NCI-H1105 treated with DMSO at 0.1 percent for 48 hours (cell line): ENCODE results near the gene DYDC2.
"Not testable (repeated sequence)": the region's sequence is repeated elsewhere in the genome, so short reads cannot be mapped to it uniquely, and the experiment has no call there.

ENCODE experiments used
- DNase-seq: peaks from one replicate; lab custom pipeline; 2025; lab: John Stamatoyannopoulos, UW

Gene DYDC2, protein sequence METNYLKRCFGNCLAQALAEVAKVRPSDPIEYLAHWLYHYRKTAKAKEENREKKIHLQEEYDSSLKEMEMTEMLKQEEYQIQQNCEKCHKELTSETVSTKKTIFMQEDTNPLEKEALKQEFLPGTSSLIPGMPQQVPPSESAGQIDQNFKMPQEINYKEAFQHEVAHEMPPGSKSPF

DNA sequence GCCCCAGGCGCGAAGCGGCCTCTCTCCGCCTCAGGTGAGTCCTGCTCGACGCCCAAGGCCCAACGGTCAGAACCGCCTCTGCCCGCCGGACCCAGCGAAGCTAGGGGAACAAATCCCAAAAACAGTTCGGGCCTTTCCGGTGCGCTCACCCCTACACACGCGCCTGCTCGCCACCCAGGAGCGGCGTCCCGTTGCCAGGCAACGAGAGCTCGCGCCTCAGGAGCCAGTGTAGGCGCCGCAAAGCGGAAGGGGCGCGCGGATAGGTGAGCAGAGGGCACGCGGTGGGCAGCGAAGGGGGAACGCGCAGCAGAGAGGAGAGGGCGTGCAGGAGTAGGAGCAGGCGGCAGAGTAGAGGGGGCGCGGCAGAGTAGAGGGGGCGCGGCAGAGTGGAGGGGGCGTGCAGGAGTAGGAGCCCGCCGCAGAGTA lies at the start of gene DYDC2, which contains the start of gene DYDC1:
TSS of gene DYDC2 (plus strand) at position 219 of the 426 bp plus-strand sequence. CDS start 5,663 bp downstream, outside the sequence.
TSS of gene DYDC1 (minus strand) at position 193 of the 426 bp plus-strand sequence. CDS start 4,154 bp downstream, outside the sequence.
- peak; percentile 78 for DNase-seq

DNA sequence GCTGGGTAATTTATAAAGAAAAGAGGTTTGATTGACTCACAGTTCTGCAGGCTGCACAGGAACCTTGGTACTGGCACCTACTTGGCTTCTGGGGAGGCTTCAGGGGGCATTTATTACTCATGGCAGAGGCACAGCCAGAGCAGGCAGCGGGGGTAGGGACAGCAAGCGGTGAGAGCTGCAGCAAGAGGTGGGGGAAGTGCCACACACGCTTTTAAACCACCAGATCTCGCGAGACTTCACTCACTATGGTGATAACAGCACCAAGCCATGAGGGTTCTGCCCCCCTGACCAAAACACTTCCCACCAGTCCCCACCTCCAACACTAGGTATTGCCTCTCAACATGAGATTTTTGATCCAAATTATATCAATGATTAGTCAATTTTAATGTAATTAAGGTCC lies 43.1 kb upstream of the DYDC2 start:
- no peak for DNase-seq

DNA sequence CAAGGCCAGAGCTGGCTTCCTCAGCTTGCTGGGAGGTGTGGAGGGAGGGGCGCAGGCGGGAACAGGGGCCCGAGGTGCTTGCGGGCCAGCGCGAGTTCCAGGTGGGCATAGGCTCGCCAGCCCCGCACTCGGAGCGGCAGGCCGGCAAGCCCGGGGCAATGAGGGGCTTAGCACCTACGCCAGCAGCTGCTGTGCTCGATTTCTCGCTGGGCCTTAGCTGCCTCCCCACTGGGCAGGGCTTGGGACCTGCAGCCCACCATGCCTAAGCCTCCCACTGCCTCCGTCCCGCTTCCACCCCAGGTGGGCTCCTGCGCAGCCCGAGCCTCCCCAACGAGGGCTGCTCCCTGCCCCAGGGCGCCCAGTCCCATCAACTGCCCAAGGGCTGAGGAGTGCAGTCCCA lies 41.2 kb upstream of the DYDC2 start:
- no peak for DNase-seq

DNA sequence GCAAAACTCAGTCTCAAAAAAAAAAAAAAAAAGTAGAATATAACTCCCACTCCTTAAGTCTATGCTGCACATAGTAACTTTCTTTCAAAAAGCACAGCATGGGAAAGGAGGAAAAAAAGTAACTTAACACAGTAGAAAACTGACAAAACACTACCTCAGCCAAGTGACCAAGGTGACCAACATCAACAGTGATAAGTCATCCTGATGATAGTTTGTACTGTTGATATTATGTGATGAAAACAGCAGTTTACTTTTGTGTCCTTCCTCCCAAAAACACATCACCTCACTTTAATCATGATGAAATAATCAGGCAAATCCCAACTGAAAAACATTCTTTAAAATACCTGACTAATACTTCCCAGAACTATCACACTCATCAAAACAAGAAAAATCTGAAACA lies 37.8 kb upstream of the DYDC2 start:
- DNase-seq: no peak

DNA sequence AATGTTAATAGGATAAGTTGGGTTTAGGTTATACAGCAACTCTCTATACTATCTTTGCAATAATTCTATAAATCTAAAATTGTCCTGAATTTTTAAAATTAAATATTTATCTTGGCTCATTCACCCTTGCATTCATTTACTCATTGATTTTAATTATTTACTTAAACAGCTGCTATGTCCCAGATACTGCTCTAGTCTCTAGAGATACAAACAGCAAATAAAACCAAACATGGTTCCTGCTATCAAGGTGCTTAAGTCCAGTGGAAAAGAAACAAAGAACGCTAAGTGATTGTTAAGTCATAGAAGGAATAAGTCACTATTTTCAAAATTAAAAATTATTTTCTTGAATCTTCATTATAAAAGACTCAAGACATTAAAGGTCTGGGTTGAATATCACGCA lies 37.3 kb upstream of the DYDC2 start:
- no peak for DNase-seq

DNA sequence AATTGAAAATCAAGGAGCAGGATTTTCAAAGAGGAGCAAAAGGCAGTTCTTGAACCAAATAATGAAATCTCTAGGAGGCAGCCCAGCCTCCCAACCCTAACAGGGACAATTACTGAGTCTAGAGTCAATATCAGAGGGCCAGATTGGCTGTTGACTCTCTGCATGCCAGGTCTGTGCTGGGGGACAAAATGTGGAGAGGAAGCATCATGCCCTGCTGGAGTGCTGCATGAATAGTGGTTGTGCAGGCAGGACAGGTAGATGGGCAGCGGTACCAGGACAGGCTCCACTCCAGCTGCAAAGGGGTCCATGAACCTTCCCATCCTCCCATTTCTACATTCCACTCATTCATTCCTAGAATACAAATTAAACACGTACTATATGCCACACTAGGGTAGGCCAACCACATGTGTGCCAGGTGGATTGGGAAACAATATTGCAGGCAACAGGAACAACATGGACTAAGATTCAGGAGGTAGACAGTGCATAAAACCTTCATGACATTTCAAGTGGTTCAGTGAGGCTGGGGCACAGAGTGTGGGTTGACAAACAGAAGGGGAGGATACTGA lies 36.8 kb upstream of the DYDC2 start:
- no peak for DNase-seq

DNA sequence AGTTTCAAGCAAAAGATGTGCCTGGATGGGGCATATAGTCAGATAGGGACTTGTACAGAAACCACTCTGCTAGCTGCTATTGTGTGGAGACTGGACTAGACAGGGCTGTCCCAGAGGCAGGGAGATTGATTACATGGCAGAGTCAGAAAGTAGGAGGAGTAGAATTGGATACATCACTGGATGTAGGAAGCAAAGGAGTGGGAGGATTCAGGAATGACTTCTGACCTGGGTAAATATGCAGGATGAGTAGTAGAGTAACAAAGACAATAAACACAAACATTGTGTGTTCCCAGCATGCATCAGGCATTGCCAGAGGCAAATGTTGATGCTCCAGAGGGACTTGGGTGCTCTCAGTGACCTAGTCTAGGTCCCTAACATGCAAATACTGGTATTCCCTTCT lies 36.2 kb upstream of the DYDC2 start:
- DNase-seq: no peak

DNA sequence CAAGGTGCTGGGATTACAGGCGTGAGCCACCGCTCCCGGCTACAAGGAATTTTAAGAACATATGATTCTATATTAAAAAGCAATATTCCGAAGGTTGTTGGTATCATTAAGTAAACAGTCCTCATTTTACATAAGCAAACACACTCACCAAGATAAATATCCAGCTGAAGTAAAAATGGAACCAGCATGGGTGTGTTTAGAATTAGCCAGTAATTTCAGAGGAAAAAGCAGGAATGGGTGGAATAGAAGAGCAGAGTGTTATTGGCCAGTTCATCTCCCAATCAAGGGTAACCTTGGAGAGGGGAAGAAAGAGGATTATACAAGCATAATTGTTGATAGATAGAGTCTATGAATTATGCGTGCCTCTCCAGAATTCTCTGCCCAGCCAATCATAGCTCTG lies 35.4 kb upstream of the DYDC2 start:
- DNase-seq: no peak

DNA sequence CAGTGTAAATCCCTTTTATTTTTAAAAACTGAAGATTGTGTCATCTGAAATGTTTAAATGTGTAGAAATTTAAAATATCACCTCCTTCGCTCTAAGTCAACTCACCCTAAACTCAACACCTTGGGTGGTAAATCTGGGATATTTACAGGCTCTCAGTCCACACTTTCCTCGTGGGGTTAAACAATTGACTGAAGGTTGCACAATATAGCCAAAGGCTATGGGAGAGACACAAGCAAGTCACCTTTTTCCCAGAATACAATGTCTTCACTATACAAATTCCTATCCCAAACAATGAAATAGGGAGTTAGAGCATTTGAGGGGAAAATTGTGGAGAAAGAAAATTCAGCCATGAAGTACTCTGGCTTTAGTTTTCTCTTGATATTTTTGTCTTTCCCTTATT lies 34.4 kb upstream of the DYDC2 start:
- no peak for DNase-seq

DNA sequence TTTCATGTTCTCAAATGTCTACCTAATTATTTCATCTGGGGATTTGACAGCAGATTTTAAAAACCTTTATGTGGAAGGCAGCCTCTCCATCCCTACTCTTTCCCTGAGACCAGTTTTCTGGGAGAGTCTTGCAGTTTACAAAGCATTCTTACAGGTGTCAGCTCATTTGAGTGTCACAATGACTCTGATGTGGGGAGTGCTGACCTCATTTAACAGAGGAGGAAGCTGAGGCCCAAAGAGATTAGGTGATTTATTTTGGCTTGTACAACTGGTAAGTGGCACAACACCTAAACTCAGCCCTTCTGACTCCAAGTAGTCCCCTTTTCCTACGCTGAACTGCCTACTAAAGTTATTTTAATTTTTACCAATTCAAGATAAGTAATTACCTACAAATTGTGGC lies 33.9 kb upstream of the DYDC2 start:
- no peak for DNase-seq

DNA sequence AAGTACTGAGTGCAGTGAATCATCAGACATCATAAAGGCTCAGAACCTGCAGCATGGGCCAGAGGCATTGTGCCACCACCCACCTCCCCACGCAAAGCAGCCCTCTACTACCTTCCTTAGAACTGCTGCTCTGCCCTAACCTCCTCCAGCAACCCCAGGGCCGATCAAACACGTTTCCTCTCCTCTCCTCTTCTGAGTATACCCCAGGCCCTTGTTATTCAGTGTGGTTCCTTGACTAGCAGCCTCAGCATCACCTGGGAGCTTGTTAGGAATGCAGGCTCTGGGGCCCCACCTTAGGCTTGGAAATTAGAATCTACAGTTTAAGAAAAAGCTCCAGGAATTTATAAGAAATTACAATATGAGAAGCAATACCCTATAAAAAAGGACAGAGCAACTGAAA lies 33.3 kb upstream of the DYDC2 start:
- no peak for DNase-seq

DNA sequence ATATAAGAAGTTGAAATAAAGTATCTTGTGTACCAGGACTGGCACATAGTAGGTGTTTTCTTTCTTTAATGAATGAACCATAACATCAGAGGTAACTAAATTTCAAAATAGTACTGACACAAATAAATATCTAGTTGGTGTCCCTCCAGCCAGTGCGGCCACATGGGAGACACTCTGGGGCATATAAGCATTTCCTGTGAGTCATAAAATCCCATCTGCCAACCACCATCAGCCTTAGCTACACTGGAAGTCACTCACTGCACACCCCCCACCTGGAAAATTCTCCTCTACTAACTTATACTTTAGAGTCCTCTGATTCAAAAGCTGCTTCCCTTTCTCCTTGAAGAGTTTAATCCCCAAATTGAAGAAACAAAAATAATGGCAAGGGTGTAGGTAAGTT lies 32.5 kb upstream of the DYDC2 start:
- DNase-seq: no peak

DNA sequence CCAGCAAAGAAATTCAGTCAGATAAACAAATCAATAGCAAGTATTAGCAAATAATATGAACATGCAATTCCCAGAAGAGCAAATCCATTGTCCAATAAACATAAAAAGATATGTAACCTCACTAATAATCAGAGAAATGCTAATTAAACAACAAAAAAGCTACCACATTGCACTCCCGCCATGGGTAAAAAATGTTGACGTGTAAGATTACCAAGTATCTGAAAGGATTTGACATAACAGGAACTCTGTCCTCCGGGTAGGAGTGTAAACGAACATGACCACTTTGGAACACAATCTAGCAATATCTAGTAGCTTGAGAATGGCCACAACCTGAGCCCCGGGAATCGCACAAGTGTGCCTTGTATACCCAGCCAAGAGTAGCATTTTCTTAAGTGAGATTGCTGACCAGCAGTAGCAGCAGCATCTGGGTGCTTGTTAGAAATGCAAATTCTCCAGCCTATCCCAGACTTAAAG lies 31.7 kb upstream of the DYDC2 start:
- no peak for DNase-seq

DNA sequence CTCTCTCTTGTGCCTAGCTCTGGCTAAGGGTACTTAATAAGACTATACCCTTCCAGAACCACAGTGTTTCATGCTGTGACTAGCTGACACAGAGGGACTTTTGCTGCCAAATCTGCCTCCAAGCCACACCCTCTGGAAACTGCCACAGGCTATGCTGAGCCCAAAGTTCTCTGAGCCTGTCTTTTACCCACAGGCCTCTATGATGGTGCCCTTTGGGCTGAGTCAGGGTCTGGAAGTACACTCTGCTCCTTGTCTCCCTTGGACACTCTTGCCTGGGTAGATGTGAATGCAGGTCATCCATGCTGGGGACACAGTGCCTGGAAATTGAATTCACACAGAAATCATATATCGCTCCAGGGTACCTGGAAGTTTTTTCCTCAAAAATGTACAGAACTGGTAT lies 22.6 kb upstream of the DYDC2 start:
- no peak for DNase-seq

DNA sequence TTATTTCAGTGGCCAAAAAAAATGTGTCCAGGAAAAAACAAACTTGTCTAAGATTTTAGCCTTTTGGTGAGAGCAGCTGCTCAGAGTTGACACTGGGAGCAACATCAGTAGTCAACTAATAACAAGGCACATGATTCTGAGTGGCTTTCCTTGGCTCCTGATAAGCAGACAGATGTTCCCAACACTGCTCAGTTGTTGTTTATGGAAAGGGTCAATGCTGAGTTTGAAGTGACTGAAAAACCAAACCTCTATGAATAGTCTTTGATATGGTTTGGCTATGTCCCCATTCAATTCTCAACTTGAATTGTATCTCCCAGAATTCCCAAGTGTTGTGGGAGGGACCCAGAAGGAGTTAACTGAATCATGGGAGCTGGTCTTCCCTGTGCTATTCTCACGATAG lies 12.3 kb upstream of the DYDC2 start:
- no peak for DNase-seq

DNA sequence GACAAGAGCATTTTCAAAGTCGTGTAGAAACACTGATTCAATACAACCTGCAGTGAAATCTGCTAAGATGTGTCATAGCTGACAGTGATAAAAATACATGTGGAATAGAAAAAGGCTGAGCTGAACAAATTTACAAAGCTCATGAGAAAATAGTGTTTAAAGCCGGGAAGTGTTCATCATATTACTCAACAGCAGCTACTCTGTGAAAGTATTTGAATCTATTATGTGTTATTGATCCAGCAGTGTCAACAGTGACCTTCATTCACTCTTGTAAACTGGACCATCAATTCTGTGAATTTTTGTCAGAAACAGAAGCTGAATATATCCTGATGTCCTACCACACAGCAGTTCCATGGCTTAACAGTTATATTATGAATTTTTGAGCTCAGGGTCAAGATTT lies 11.7 kb upstream of the DYDC2 start:
- no peak for DNase-seq

DNA sequence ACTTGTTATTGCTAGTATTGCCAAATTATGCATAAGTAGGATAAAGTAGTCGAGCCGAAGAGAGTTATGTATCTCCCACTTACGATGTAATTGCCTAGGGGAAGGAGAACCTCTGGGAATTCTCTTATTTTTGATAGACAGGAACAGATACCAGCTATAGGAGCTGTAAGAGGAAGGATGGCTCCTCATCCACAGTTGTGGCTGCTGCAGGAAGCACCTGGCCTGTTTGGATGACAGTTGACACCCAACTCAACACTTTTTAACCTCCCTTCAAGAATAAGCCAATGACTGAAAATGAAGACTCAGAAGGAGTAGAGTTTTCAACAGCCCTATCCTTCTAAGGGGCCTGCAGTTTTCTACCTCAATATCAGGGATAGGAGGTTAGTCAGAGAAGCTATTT lies 6.3 kb upstream of the DYDC2 start:
- no peak for DNase-seq

DNA sequence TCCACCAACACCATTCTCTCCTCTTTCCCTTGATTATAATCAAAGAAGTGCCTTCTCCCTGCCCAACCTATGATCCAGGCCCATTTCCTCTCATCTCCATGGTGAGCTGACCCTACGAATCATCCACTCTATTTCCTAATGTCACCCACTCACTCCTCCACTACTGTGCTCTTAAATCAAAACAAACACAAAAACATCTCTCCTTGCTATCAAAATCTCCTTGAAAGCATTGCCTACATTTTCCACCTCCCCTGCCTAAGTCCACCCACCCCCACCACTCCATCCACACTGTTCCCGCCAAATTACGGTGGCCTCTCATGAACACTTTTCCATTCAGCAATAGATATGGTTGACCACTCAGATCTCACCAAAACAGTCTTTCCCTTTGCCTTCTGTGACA lies 5.4 kb upstream of the DYDC2 start:
- DNase-seq: no peak

DNA sequence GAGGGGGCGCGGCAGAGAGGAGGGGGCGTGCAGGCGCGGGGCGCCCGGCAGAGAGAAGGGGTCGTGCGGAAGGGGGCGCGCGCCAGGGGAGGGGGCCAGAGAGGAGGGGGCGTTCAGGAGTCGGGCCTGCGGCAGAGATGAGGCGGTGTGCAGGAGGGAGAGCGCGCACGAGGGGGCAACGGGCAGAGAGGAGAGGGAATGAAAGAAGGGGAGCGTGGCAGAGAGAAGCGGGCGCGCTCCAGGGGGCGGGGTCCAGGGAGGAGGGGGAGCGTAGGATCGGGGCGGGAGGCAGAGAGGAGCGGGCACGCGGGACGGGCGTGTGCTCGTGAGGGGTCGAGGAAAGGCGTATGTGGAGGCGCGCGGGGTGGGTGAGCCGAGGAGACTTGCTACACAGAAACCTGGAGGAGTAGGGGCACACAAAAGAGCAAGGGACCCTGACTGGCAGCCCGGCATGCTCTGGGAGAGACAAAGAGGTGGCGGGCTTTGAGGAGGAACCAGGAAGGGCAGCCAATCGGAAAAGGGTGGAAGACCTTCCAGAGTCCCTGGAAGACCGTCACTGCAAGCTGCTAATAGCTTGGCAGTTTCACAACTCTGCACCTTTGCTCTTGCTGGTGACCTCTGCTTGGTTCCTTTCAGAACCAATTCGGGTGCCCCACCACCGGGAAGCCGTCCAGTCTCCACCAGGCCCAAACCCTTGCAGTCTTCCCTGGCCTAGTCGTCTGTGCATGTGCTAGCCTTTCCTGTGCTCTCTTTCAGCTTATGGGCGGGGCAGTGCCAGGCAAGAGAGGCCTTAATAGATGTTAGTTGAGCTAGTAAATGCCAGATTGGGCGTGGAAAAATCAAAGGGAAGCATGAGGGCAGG lies 639 bp downstream of the DYDC2 start:
- peak; percentile 42 for DNase-seq

DNA sequence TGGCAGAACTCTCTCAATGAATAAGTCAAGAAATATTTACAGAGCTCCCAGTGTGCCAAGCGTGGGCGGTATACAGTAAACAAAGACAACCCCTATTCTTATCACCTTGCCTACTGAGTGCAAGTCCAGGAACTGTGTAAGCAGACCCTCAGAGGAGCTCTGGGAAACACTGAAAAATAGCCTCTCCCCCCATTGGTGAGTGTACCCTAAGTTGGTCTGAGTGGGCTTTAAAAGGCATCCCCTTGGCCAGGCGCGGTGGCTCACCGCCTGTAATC lies 1.2 kb downstream of the DYDC2 start:
- DNase-seq: no peak

DNA sequence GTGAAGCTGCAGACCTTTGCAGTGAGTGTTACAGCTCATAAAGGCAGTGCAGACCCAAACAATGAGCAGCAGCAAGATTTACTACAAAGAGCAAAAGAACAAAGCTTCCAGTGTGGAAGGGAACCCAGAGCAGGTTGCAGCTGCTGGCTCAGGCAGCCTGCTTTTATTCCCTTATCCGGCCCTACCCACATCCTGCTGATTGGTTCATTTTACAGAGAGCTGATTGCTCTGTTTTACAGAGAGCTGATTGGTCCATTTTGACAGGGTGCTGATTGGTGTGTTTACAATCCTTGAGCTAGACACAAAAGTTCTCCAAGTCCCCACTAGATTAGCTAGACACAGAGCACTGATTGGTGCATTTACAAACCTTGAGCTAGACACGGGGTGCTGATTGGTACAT lies 2.3 kb downstream of the DYDC2 start:
- not testable (repeated sequence) for DNase-seq

DNA sequence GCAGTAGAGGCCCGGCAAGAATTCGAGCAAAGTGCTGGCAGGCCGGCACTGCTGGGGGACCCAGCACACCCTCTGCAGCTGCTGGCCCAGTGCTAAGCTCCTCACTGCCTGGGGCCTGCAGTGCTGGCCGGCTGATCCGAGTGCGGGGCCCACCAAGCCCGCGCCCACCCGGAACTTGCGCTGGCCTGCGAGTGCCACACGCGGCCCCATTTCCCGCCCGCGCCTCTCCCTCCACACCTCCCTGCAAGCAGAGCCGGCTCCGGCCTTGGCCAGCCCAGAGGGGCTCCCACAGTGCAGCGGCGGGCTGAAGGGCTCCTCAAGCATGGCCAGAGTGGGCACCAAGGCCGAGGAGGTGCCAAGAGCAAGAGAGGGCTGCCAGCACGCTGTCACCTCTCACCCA lies 3.1 kb downstream of the DYDC2 start:
- no peak for DNase-seq

DNA sequence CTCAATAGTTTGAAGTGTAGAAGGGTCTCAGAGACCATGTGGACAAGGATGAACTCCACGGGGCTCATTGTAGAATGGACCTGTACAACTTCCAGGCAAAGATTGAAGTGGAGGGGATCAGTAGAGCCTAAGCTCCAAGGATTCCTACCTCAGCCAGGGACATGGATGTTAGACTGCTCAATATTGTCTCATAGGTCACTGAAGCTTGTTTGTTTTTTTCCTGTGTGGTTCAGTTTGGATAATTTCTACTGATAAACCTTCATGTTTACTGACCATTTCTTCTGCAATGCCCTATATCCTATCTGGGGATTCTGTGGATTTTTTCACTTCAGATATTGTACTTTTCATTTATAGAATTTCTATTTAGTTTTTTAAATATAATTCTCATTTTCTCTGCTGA lies 8.9 kb downstream of the DYDC2 start:
- DNase-seq: no peak
